Mesenteric fat pad (tissue), 1 donor: ENCODE results near the gene PSD4. TPM values are rescaled to one million over a fixed set of nuclear protein-coding genes. Genes with fewer than 3 reads are reported as not detected.

Experiments
- DNase-seq: peaks from one replicate; pipeline ENCODE4 v3.0.0-alpha.2; 2020; ENCODE audit warnings: low spot score
- total RNA-seq: library from RNA; stranded (reverse); fragmentation: NEBNext Ultra II Directional; extraction: Animal tissue kit (Norgen Biotek cat#: 25700); gene quantifications from one replicate; pipeline ENCODE4 v1.2.1, GENCODE V29; 2021
- donor health status: DM: yes; HTN: yes; CAD: no.

PSD4 gene
- total RNA-seq, 1 donor from 2014 or later = 13.2 TPM

GRCh38 chr2:113258471-113259147 lies 84.8 kb downstream of the PSD4 start:
- DNase-seq = no peak

Other genes starting within 250 kb of the PSD4 start
- not detected for gene IL36G, start 196.0 kb upstream of the PSD4 start, total RNA-seq
- not detected for gene IL36A, start 168.5 kb upstream of the PSD4 start, total RNA-seq
- gene IL36B, start 121.1 kb upstream of the PSD4 start, total RNA-seq = not detected
- not detected for gene IL36RN, start 114.8 kb upstream of the PSD4 start, total RNA-seq
- gene IL1F10, start 106.0 kb upstream of the PSD4 start, total RNA-seq = not detected
- 8.9 TPM for gene IL1RN, start 46.4 kb upstream of the PSD4 start, total RNA-seq
- 5.3 TPM for gene PAX8, start 105.0 kb downstream of the PSD4 start, total RNA-seq